HG02623 (cell line): ENCODE measurements around the gene ATRNL1.

ENCODE experiments used
- ATAC-seq: cut with Tn5 transposase; IDR thresholded peaks from one replicate; pipeline ENCODE4 v1.9.1; 2021; ENCODE audit warnings: moderate library complexity; ENCODE audit not compliant: unreplicated experiment

The ATRNL1 gene

DNA sequence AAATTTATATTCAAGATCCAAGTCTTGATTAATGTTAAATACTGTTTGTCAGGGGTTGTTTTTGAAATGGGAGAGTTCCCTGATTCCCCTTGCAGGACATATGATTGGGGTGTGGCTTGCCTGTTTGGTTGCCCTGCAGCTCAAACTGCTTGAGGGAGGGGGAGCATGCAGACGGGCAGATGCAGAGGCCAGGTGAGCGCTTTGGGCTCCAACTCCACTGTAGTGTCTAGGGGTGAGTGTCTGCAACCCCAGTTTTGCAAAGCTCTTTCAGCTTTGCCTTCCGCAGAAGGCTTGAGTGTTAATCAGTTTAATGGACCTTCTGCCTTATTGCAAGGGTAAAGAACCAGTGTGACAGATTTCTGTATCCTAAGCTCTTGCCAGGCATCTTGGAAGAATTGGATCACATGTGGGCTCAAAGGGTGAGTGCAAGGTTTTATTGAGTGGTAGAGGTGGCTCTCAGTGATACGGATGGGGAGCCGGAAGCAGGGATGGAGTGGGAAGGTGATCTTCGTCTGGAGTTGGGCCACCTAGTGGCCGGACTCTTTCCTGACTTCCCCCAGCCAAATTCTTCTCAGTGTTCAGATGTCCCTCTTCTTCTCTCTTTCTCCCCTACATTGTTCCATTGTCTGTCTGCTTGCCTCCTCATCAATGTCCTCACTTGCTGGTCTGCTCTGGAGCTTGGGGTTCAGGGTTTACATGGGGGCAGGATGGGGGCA lies 479.7 kb downstream of the ATRNL1 start:
- no peak for ATAC-seq

DNA sequence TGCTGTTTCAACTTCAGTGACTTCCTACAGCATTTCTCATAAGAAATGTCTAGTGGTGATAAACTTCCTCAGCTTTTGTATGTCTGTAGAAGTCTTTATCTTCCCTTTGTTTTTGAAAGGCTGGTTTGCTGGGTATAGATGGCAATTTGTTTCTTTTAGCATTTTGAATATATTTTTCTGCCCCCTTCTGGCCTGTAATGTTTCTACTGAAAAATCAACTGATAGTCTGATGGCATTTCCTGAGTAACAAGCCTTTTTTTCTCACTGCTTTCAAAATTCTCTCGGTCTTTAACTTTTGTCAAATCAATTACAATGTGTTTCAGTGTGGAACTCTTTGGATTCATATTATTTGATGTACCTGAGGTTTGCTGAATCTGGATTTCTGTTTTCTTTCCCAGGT lies 487.1 kb downstream of the ATRNL1 start:
- no peak for ATAC-seq

DNA sequence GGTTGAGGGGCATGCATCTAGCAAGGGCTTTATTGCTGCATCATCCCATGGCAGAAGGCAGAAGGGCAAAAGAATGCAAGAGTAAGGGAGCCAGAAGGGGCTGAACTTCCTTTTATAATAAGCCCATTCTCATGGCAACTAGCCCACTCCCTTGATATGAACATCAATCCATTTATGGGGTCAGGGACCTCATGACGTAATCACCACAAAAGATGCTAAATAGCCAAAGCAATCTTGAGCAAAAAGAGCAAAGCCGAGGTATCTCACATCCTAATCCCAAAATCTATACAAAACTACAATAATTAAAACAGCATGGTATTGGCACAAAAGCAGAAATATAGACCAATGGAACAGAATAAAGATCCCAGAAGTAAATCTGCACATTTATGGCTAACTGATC lies 499.9 kb downstream of the ATRNL1 start:
- no peak for ATAC-seq

DNA sequence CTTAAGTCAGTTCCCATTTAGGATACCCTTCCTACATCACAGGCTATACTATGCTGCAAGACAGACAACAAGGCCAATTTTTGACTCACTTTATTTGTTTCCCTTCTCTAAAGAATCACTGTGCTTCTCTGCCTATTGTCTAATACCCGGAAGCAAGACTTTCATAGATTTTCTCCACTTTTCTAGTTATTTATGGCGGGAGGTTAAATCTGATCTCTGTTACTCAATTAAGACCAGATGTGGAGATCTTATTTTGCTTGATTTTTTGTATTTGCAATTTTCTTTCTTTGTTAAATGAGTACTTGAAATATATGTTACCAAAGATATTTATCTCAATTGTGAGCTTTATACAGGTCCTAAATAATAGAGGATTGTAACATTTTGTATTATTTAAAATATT lies 511.5 kb downstream of the ATRNL1 start:
- ATAC-seq: no peak

DNA sequence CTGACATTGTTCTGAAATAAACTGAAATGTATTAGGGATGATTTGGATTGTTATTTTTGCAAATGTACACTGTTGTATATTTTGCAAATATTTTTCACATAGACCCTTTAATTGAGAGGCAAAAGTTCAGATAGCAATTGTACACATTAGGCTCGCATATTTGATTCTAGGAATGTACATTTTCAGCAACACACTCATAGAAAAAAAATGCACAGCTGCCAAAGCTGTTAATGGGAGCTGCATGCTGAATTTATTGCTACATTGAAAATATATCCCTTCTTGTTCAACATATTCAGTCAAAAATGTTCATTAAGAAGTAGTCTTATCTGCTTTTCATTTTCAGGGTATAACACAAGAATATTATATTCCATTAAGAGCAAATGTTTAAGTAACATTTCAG lies 512.9 kb downstream of the ATRNL1 start:
- no peak for ATAC-seq

GRCh38 chr10:115606741-115607140 lies 513.6 kb downstream of the ATRNL1 start:
- ATAC-seq: no peak

DNA sequence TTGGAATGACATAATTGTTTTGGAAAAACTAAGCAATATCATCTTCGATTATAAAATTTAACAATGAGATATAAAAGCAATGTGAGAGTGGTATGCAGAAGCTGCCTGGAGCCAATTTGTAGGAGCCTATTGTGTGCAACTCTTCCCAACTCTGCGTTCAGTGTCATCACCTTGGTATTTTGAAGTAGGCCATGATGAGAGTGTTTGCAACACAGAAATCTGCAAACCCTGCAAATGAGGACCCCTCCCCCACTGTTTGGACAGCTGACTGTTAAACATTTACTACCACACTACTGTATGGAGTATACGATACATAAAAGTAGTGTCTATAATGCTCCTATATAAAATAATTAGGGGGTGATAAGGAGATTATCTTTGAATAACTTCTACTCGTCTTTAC lies 531.3 kb downstream of the ATRNL1 start:
- no peak for ATAC-seq

GRCh38 chr10:115628616-115629015 lies 535.5 kb downstream of the ATRNL1 start:
- ATAC-seq: no peak

GRCh38 chr10:115638246-115638645 lies 545.1 kb downstream of the ATRNL1 start:
- no peak for ATAC-seq

DNA sequence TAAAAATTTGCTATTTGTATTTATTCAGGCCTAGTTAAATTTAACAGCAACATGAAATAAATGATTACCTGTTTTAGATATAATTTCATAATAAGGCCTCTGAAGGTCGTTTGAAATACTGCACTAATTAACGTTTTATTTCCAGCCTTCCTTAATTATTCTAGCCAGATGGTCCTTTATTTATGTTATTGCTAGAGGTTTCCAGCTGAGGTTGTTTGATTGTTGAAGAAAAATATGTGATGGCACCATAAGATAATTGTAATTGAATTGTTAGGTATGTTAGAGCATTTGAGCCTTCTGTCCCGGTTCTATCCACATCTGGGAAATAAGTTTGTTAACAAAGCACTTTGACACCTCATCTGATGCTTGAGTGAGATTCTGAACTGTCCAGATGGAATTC lies 556.1 kb downstream of the ATRNL1 start:
- ATAC-seq: no peak

DNA sequence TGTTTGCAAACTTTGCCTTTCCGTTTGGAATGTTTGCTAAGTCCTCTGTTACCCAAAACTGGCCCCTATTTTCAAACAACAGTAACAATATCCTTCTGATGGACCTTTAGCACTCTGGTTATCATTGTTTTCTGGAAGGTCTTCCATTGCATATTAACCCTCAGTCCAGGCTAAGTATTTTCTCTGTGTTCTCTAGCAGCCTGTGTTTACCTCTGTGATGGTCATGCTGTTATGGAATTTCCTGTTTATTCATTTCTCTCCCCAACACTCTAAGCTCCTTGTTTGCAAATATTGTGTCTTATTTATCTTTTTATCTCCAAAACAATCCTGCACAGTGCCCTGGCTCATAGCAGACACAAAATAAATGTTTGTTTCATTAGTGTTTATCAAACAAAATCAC lies 560.3 kb downstream of the ATRNL1 start:
- no peak for ATAC-seq

GRCh38 chr10:115654961-115655360 lies 561.8 kb downstream of the ATRNL1 start:
- ATAC-seq: no peak

DNA sequence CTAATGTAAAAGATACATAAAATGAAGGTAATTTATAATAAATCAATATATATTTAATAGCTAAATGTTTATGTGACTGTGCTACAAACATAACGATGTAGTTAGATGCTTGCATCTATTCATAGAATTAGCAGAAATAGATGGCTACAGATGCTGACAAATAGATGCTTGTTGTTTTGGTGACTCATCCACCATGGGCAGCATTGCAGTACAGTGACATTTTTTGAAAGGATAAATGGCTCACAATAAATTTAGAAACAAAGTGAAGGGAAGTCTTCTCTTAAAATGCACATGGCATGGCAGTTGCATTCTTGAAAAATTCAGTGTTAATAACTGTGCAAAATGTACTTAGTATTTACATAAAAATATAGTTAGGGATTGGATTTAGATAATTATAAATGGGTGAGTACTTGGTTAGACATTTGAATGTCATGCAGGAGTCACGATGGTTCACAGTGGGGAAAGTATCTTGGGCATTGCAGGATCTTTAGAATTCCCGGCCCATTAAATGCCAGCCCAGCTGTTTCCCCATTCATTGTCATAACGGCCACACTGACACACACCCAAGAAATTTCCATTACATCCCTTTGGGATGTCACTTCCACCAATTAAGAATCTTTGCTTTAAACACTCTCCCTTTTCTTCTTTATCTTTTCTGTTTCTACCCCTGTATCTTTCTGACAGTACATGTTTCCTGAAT lies 564.1 kb downstream of the ATRNL1 start:
- no peak for ATAC-seq

DNA sequence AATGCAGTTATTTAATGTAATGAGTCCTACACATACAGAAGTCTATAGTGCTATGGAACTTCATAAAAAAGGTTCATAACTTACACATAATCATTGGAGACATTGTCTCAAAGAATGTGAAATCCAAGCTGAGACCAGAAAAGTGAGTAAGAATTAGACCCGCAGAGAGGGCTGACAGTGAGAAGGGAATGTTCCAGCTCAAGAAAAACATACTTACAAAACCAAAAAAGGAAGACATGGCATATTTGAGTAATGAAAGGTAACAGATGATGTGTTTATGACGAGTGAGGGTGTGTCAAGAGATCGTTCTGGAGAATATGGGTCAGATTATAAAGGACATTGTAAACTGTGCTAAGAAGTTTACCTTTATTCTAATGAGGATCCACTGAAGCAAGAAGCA lies 566.5 kb downstream of the ATRNL1 start:
- ATAC-seq: no peak

- ATAC-seq: no peak
Measured at GRCh38 chr10:115660391-115660790, 567.2 kb downstream of the ATRNL1 start.

DNA sequence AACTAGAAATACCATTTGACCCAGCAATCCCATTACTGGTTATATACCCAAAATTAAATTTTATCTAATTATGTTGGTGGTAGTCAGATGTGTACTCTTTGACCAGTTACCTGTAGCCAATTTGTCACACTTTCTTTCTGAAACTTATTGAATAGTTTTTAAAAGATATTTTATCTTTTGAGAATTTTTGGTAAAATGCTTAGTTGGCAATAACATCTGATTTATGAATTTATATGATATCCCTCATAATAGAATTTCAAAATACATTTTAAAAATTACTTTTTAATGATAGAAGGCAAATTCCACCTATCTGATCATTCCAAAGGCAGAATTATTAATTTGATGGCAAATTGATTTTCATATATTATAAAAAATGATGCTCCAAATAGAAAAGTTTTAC lies 569.3 kb downstream of the ATRNL1 start:
- ATAC-seq: no peak

GRCh38 chr10:115665549-115665948 lies 572.4 kb downstream of the ATRNL1 start:
- ATAC-seq: no peak

DNA sequence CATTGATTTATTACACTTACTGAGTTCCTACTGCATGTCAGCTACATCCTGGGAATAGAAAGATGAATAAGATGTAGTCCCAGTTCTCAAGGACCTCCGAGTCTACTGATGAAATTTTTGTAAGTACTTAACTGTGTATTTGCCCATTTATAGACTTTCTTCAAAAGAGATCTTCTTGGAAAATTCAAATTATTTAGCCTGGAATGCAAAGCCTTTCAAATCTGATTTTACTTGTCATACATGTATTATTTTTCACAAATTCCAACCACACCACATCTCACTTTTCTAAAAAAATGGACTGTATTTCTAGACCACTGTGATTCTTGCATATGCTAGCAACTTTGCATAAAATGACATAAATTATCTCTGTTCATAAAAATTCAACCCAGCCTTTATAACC lies 581.3 kb downstream of the ATRNL1 start:
- no peak for ATAC-seq

DNA sequence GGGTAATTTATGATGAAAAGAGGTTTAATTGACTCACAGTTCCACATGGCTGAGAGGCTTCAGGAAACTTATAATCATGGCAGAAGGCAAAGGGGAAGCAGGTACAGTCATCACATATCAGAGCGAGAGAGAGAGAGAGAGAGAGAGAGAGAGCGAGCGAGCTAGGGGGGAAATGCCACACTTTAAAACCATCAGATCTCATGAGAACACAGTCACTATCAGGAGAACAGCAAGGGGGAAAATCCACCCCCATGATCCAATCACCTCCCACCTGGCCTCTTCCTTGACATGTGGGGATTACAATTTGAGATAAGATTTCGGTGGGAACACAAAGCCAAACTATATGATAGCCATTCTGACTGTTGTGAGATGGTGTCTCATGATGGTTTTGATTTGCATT lies 603.6 kb downstream of the ATRNL1 start:
- no peak for ATAC-seq

- ATAC-seq: no peak
Measured at GRCh38 chr10:115706026-115706425, 612.9 kb downstream of the ATRNL1 start.

DNA sequence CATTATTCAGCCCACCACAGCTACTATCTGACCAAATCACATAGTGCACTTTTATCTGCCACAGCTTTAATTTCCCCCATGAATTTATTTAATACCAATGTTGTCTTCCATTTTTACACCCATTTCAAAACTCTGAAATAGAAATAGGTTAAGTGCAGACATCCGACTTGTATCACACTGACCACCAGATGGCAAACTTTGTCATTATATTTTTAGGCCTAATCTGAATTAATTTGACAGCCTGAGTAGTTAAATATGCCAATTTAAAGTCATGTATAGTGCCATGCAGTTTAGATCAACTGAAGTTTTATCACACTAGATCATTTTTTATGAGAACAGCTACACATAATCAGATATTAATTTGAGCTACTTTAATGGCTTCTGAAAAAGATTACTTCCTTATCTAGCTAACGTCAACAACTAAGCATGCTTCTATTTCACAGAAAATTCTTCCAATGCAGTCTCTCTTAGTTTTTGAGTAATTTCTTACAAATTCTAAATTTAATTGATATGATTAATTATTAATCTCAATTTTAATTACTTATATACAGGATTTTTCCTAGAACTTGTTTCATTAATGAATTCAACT lies 613.4 kb downstream of the ATRNL1 start:
- no peak for ATAC-seq

- ATAC-seq: no peak
Measured at GRCh38 chr10:115710136-115710535, 617.0 kb downstream of the ATRNL1 start.
